RWPE1 (cell line): ENCODE measurements around the gene PLCB1.

Experiments used
- CTCF ChIA-PET: fragments of 350-600 bp; sonication (Branson Sonifier 250); formaldehyde crosslinking; extraction: SDS; loops from one replicate; lab custom pipeline; 2021; lab: Yijun Ruan, JAX
- POLR2A ChIA-PET: fragments of 400-600 bp; formaldehyde crosslinking; extraction: SDS; loops from one replicate; lab custom pipeline; 2020; ENCODE audit warnings: antibody characterized with exemption; ENCODE audit not compliant: low non-redundant PET; lab: Yijun Ruan, JAX
- DNase-seq: peaks from one replicate; pipeline ENCODE4 v3.0.0; 2012; ENCODE audit warnings: low spot score
- H3K27ac ChIP-seq: fragments of 450-650 bp; 2 replicates; pipeline ENCODE4 v1.5.1; 2017
- TF ChIP-seq, protein P1 (sequence below): fragments of 450-650 bp; conservative IDR thresholded peaks from 2 replicates; pipeline ENCODE4 v1.5.1; 2017; ENCODE audit warnings: low read depth, mild to moderate bottlenecking

PLCB1 gene

DNA sequence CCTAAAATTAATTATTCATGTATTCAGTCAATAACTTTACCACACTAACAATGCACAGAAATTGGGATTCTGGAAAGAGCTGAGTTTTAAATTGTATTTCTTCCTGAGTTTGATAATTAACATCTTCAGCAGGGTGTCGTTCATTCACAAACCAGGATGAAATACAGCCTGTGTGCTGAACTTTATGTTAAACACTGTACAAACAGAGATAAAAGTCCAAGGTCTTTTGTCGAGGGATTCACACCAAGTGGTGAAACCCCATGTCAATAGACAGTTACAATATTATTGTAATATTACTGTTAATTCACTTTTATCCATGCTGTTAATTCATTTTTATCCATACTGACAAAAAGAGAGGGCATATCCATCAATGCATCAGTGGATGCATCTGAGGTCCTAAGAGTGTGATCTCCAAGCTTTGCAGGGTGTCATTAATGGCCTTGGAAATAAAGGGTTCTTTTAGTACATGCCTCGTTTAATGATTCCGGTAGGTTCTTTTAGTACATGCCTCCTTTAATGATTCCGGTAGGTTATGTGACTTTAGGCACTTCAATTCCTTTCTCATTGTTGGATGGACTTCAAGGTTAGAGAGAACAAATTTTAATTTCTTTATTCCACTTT is 234.3 kb downstream of the PLCB1 start:
- no peak overlapping the region for H3K27ac ChIP-seq
- DNase-seq = no peak
- TF ChIP-seq, protein P1, sequence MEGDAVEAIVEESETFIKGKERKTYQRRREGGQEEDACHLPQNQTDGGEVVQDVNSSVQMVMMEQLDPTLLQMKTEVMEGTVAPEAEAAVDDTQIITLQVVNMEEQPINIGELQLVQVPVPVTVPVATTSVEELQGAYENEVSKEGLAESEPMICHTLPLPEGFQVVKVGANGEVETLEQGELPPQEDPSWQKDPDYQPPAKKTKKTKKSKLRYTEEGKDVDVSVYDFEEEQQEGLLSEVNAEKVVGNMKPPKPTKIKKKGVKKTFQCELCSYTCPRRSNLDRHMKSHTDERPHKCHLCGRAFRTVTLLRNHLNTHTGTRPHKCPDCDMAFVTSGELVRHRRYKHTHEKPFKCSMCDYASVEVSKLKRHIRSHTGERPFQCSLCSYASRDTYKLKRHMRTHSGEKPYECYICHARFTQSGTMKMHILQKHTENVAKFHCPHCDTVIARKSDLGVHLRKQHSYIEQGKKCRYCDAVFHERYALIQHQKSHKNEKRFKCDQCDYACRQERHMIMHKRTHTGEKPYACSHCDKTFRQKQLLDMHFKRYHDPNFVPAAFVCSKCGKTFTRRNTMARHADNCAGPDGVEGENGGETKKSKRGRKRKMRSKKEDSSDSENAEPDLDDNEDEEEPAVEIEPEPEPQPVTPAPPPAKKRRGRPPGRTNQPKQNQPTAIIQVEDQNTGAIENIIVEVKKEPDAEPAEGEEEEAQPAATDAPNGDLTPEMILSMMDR = no peak
- ChIA-PET CTCF (no interaction called here), POLR2A (no interaction called here)

DNA sequence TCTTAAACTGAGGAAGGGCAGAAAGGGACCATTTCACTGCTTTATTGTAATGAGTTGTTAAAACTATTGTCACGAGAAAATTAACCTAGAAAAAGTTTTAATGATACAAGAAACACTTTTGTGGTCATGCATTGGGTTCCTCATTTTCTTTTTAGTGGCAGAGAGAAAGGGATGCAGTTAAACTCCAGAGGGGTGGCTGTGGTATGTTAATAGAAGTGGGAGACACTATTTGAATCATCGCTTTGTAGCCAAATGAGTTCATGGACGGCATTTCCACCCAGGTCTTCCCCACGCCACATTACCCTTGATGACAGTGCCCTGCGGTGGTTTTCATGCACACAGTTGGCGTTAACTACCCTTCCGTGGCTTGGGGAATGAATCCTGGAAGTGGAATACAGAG is 235.6 kb downstream of the PLCB1 start:
- no peak for DNase-seq
- POLR2A ChIA-PET = no interaction called here
- TF ChIP-seq, protein P1 = no peak
- H3K27ac ChIP-seq = no peak overlapping the region
- CTCF ChIA-PET = no interaction called here

DNA sequence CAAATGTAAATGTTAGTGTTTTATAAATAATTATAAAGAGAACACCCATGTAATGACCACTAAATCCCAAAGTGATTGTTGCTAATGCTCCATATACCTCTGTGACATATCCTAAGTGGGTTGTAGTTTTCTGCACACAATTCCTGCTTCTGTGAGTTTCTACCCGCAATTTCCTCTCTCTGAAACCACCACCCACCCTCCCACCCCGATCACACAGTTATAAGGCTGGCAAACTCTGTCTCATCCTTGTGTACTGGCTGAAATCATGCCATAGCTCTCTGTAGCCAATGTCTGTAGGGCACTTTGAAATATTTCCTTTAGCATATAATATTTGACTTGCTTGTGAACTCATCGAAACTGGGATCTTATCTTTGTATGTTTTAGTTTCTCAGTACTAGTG is 236.6 kb downstream of the PLCB1 start:
- CTCF ChIA-PET = no interaction called here
- POLR2A ChIA-PET = no interaction called here
- no peak overlapping the region for H3K27ac ChIP-seq
- DNase-seq = no peak
- TF ChIP-seq, protein P1 = no peak

DNA sequence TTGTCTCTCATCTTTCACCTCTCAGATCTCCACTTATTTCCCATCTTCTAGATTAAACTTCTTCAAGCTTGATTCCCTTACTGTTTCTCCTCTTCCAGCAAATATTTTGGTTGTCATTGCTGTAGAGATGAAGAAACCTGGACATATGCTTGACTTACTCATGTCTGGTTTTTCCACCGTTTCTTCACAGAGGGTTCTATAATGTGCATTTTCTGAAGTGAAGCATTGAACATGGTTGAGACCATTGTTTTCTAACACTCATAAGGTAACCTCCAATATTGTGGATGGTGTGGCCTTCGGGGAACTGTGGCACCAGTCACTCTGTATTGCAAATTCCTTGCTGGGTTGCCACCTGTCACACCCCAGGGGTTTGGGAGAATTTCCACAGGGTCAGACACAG is 237.2 kb downstream of the PLCB1 start:
- H3K27ac ChIP-seq = no peak overlapping the region
- no peak for DNase-seq
- ChIA-PET CTCF (no interaction called here), POLR2A (no interaction called here)
- TF ChIP-seq, protein P1 = no peak

DNA sequence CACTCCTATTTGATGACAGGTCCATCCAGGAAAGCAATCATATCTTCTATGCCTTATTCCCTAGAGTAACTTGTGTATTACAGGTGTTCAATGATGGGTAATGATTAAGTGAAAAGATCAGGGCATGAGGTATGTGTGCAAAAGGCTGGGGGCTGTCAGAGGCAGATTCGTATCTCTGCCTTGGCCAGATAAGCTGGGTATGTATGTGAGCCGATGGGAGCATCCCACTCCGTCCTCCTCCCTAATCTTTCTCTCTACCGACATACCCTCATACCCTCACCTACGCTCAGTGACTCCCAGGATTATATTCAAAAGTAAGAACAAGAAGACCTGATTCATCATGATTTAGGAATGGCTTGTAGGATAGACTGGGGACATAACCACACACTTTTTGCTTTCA is 238.7 kb downstream of the PLCB1 start:
- H3K27ac ChIP-seq = no peak overlapping the region
- TF ChIP-seq, protein P1 = no peak
- ChIA-PET POLR2A (no interaction called here), CTCF (no interaction called here)
- DNase-seq = no peak

DNA sequence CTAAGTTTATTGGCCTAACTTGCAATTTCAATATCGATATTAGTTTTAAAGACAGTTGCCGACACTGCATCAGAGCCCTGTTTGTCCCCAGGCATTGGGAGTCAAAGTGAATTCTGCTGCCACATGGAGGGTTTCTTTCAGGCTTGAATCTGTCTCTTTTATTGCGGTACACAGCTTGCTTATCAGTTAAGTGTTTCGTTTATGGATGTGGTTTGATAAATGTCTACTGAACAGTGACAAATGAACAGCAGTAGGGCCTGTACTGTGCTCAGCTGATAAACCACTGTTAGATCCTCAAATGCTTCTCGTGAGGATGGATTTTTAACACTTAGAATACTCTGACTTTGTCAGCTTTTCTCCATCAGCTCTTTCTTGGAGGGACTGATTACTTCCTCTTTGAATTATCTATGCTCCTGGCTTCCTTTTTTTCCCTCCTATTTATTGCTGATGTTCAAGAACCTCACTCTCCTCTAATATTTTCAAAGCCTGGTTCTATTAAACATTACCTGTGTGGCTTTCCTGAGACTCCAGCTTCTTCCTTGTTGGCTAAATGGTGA is 240.8 kb downstream of the PLCB1 start:
- no peak for DNase-seq
- H3K27ac ChIP-seq = no peak overlapping the region
- TF ChIP-seq, protein P1 = no peak
- POLR2A ChIA-PET = no interaction called here
- CTCF ChIA-PET = interaction anchor here (0.6 kb wide), 1 partner anchor 1527 kb away, joined by 3 read pairs; no protein-coding TSS in a partner anchor
